Measurements from ENCODE around the gene USP3. TPM values are rescaled to one million over a fixed set of nuclear protein-coding genes. Genes with fewer than 3 reads are reported as not detected.

USP3 gene
- total RNA-seq, 2 donors from 2014 or later: 51.5 to 52.5 TPM

DNA sequence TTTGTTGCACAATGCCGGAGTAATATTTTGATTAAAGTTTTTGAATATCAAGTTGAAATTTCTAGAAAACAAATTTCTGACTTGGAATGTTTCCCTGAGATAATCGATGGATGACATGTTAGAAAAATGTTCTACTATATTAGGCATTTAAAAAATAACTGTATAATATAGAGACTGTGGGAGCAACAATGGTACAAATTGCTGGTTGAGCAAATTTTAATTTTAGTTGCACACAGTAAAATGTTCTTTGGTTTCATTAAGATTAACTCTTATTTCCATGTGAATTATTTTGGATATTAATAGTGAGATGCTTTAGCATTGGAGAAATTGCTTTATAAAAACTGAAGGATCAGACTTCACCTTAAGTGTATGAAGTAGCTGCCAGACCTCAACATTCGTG is 9.3 kb downstream of the USP3 start:
- H3K27ac ChIP-seq (ENCODE audit: low read depth, low read length): no peak overlapping the region

DNA sequence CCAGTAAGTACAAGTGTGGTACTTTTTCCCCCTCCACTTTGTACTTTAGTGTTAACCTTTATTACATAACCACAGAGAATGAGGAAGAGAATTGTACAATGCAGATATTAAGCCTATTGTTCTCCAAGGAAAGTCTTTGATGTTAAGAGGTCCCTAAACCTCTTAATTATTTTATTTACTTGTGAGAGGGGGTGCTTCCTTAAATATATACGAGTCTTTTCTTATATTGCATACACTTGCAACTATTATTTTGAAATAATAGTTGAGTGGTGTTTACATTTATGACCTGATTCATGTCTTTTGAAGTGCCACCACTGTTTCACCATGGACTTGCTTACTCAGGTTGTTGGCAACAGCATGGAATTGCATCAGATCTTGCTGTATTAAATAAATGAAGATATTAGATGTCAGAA is 10.1 kb downstream of the USP3 start:
- TF ChIP-seq, protein P1, sequence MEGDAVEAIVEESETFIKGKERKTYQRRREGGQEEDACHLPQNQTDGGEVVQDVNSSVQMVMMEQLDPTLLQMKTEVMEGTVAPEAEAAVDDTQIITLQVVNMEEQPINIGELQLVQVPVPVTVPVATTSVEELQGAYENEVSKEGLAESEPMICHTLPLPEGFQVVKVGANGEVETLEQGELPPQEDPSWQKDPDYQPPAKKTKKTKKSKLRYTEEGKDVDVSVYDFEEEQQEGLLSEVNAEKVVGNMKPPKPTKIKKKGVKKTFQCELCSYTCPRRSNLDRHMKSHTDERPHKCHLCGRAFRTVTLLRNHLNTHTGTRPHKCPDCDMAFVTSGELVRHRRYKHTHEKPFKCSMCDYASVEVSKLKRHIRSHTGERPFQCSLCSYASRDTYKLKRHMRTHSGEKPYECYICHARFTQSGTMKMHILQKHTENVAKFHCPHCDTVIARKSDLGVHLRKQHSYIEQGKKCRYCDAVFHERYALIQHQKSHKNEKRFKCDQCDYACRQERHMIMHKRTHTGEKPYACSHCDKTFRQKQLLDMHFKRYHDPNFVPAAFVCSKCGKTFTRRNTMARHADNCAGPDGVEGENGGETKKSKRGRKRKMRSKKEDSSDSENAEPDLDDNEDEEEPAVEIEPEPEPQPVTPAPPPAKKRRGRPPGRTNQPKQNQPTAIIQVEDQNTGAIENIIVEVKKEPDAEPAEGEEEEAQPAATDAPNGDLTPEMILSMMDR (conservative IDR thresholded peaks at IDR 0.05): no peak
- H3K4me1 Mint-ChIP-seq: peaks cover 40% of the 10 kb centered on the region
- Histone ChIP-seq H3K4me3 (ENCODE audit: low read length) (no peak overlapping the region), H3K9me3 (ENCODE audit: control insufficient read depth, low read length) (no peaks in the 10 kb centered on the region), H3K27me3 (ENCODE audit: control insufficient read depth, insufficient read depth, low read length, poor library complexity, severe bottlenecking) (no peaks in the 10 kb centered on the region), H3K27ac (ENCODE audit: low read depth, low read length) (no peak overlapping the region), H3K4me1 (ENCODE audit: control insufficient read depth, insufficient read depth, low read length) (peaks cover 4% of the 10 kb centered on the region), H3K9ac (ENCODE audit: extremely low read depth, low read length, poor library complexity, severe bottlenecking) (no peak overlapping the region), H3K36me3 (ENCODE audit: control insufficient read depth, insufficient read depth, low read length) (no peaks in the 10 kb centered on the region)
- no peaks in the 10 kb centered on the region for H3K36me3 Mint-ChIP-seq (ENCODE audit: low read depth)
- no peak for DNase-seq
- no CpG with 5 or more reads among the region's 1 CpG for WGBS, 2 experiments (ENCODE audit: insufficient coverage in 1 of 2, insufficient read length in 1 of 2)
- H3K9me3 Mint-ChIP-seq: no peaks in the 10 kb centered on the region
- H3K4me3 Mint-ChIP-seq: no peak overlapping the region
- H3K27me3 Mint-ChIP-seq (ENCODE audit: insufficient read depth): no peaks in the 10 kb centered on the region
- H3K27ac Mint-ChIP-seq: no peak overlapping the region

More for the DNA sequence above, 9.3 kb downstream of the USP3 start:
- H3K27ac Mint-ChIP-seq: no peak overlapping the region
- no peaks in the 10 kb centered on the region for H3K9me3 Mint-ChIP-seq
- no peaks in the 10 kb centered on the region for H3K36me3 Mint-ChIP-seq (ENCODE audit: low read depth)
- H3K4me1 Mint-ChIP-seq: peaks cover 48% of the 10 kb centered on the region
- DNase-seq: no peak
- Histone ChIP-seq H3K9ac (ENCODE audit: extremely low read depth, low read length, poor library complexity, severe bottlenecking) (no peak overlapping the region), H3K27me3 (ENCODE audit: control insufficient read depth, insufficient read depth, low read length, poor library complexity, severe bottlenecking) (no peaks in the 10 kb centered on the region), H3K4me3 (ENCODE audit: low read length) (no peak overlapping the region), H3K4me1 (ENCODE audit: control insufficient read depth, insufficient read depth, low read length) (peaks cover 4% of the 10 kb centered on the region), H3K36me3 (ENCODE audit: control insufficient read depth, insufficient read depth, low read length) (no peaks in the 10 kb centered on the region), H3K9me3 (ENCODE audit: control insufficient read depth, low read length) (no peaks in the 10 kb centered on the region)
- no peak overlapping the region for H3K4me3 Mint-ChIP-seq
- 98 to 100% methylated on average over 1 to 3 of the region's 3 CpGs for WGBS, 2 experiments (ENCODE audit: insufficient coverage in 1 of 2, insufficient read length in 1 of 2)
- no peaks in the 10 kb centered on the region for H3K27me3 Mint-ChIP-seq (ENCODE audit: insufficient read depth)
- TF ChIP-seq, protein P1 (conservative IDR thresholded peaks at IDR 0.05): no peak

DNA sequence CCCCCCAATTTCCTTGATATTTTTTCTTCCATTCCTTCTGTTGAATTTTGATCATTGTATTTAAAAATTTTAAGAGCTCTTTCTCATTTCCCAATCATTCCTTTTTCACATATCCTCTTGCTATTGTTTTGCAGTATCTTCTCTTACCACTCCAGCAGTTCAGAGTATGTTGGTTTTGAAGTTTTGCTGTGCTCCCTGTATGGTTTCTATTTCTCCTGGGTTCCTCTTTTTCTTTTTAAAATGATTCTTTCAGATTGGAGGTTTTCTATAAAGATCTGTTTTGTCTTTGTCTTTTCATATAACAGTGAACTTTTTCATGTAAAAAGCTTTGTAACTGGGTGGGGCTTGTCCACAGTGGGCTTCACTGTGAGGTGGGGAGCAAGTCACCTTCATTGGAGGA is 12.8 kb downstream of the USP3 start:
- Histone ChIP-seq H3K27ac (ENCODE audit: low read depth, low read length) (no peak overlapping the region), H3K27me3 (ENCODE audit: control insufficient read depth, insufficient read depth, low read length, poor library complexity, severe bottlenecking) (no peaks in the 10 kb centered on the region), H3K9me3 (ENCODE audit: control insufficient read depth, low read length) (no peaks in the 10 kb centered on the region), H3K4me1 (ENCODE audit: control insufficient read depth, insufficient read depth, low read length) (peaks cover 6% of the 10 kb centered on the region), H3K4me3 (ENCODE audit: low read length) (no peak overlapping the region), H3K36me3 (ENCODE audit: control insufficient read depth, insufficient read depth, low read length) (no peaks in the 10 kb centered on the region), H3K9ac (ENCODE audit: extremely low read depth, low read length, poor library complexity, severe bottlenecking) (no peak overlapping the region)
- no peak for DNase-seq
- Mint-ChIP-seq H3K36me3 (ENCODE audit: low read depth) (no peaks in the 10 kb centered on the region), H3K4me1 (peaks cover 27% of the 10 kb centered on the region), H3K27me3 (ENCODE audit: insufficient read depth) (no peaks in the 10 kb centered on the region), H3K27ac (peak overlapping the region; percentile 18), H3K9me3 (no peaks in the 10 kb centered on the region), H3K4me3 (no peak overlapping the region)
- TF ChIP-seq, protein P1 (conservative IDR thresholded peaks at IDR 0.05): no peak
